GM19395 (cell line): ENCODE results near the gene MTUS2.
"Not testable (repeated sequence)": the region's sequence is repeated elsewhere in the genome, so short reads cannot be mapped to it uniquely, and the experiment has no call there.

ENCODE experiments used
- ATAC-seq: cut with Tn5 transposase; IDR thresholded peaks from one replicate; pipeline ENCODE4 v1.9.1; 2021; ENCODE audit warnings: mild to moderate bottlenecking, moderate library complexity; ENCODE audit not compliant: unreplicated experiment

MTUS2 gene

GRCh38 chr13:29210676-29211075 lies 390.5 kb downstream of the MTUS2 start:
- no peak for ATAC-seq

DNA sequence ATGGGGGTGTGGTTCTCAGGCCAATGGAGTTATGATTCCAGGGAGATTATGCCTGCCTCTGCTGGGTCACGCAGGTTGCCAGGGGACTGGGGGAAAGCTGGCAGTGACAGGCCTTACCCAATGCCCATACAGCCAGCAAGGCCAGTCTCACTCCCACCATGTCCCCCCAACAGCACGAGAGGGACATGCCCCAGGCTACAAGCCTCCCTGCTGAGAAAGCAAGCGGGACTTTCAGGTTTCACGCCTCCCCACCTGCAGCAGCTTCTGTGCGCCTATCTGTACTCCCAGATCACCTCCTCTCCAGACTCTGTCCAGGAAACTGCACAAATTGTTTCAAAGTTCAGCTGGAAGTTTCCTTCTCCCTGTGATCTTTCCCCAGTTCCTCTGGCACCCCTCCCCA lies 391.0 kb downstream of the MTUS2 start:
- ATAC-seq: not testable (repeated sequence)

GRCh38 chr13:29222458-29222857 lies 402.3 kb downstream of the MTUS2 start:
- no peak for ATAC-seq

DNA sequence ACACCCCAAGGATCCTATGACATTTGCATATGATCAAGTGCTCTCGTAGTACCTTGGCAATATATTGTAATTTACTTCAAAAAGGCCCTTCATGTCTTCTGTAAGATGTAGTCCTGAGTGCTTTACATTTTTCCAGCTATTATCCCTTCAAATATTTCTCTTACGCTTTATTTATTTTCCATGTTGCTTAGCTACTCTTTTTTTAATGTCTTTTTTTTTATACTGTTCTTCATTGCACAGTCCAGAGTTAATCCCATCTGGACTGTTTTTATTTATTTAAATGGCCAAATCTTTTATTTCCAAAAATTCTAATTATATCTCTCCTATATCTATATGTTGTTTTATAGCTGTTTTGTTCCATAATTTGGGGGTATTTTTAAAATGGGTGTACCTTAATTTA lies 404.1 kb downstream of the MTUS2 start:
- no peak for ATAC-seq

- no peak for ATAC-seq
Observed at GRCh38 chr13:29227576-29227975, 407.4 kb downstream of the MTUS2 start.

- ATAC-seq: no peak
Observed at GRCh38 chr13:29230299-29230845, 410.2 kb downstream of the MTUS2 start.

- ATAC-seq: no peak
Observed at GRCh38 chr13:29239653-29240525, 419.8 kb downstream of the MTUS2 start.

DNA sequence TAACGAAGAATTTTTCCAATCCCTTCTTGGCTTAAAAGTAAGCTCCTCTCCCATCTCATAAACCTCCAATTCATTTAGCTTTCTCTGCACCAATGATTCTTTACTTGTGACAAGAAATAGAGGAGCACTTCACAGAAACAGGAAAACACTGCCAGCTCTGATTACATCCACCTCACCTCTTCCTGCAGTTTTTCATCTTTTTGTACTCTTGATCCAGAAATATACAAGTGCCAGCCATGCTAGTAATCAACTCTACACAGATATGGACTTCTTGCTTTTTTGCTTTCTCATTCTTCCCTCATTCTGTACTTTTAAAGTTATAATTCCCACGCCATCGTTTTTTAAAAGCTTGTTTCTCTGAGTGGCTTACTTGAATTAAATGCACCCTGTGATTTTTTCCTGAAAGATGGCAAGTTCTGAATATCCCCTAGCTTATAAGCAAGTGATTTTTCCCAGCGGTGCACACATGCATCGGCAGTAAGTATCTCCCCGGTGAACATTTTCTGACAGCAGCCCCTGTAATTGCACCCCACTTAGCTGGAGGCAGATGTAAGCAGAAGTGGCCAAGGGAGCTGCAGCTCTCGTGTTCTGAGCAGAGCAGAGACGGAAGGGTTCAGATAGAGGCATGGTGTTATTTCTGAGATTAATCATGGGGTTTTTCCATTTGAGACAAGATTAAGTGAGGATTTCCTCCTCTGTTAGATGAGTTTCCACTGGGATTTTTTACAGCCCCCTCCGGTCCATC lies 434.7 kb downstream of the MTUS2 start:
- no peak for ATAC-seq

DNA sequence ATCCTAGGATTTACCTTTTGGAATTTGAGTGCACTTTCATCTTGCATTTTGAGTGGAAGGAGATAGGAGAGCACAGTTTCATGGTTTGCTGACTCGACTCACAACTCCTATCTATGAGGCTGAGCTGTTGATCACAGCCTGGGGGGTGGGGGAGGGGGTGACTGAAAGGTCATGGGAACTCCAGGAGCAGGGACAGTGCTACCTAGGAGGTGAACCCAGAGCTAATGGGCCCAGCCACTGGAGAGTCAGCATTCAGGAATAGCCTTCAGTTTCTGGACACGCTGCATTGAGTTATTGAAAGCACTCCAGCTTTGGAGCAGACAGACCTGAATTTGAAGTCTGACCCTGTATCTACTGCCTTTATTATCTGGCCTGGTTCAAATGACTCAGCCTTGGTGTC lies 435.4 kb downstream of the MTUS2 start:
- ATAC-seq: no peak

GRCh38 chr13:29260684-29261083 lies 440.5 kb downstream of the MTUS2 start:
- ATAC-seq: no peak

DNA sequence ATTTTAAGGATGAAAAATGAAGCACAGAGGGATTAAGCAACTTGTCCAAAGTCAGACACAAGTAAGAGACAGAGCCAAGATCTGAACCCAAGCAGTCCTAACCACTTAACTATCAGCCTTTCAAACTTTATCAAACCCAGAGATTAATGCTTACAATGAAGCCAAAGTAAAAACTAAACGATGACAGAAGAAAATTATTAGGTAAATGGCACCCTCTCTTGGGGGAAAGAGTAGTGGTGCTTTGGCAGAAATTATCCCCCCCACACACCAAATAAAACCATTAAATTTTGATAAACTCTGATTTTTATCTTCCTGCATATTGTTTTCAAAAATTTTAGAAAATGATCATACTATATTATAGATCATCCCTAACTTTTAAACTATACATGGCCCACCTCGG lies 446.1 kb downstream of the MTUS2 start:
- no peak for ATAC-seq

GRCh38 chr13:29266756-29267733 lies 446.9 kb downstream of the MTUS2 start:
- no peak for ATAC-seq

DNA sequence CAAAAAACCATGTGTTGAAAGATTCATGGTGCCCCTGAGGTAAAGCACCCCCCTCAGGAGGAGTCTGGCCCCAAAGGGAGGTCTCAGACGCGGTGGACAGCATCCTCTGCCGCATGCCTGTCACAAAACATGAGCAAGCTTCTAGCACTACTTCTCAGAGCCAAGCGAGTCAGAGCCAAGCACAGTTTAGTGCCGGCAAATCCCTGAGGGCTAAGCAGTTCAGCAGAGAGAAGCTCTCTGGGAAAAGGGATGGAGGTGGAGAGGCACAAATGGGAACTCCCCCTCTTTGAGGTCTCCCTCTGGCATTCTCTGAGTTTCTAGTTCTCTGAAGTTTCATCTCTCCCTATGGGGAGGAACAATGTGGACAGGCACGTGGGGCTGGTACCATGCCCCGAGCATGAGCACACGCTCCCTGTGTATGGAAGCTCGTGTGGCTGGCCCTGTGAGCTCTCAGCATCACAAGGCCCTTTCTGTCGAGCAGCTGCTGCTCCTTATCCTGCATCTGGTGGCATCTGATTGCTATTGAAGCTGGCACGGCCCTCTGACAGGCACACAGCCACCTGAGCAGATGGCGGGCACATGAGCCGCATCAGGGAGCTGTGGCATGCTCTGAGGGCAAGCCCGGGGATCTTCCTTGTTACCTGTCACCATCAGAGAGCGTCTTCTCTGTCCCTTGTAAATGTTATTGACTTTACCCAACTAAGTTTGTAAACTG lies 450.3 kb downstream of the MTUS2 start:
- ATAC-seq: no peak

DNA sequence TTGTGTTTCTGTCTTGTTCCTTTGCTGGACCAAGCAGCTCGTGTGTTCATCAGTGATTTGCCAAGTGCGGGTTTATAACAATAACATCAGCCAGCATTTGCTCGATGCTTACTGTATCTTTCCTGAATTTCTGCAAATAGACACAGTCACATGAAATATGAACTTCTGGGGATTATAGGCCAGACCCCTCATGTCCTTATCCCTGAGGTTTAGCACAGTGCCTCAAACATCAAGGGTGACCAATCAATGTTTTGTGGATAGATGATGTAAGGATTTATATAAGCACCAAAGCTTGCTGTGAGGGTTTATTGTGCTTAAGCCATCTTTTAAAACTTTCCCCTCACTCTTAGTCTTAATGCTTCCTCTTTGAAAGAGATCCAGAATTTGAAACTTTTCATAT lies 451.5 kb downstream of the MTUS2 start:
- no peak for ATAC-seq

GRCh38 chr13:29279356-29280254 lies 459.5 kb downstream of the MTUS2 start:
- ATAC-seq: no peak

DNA sequence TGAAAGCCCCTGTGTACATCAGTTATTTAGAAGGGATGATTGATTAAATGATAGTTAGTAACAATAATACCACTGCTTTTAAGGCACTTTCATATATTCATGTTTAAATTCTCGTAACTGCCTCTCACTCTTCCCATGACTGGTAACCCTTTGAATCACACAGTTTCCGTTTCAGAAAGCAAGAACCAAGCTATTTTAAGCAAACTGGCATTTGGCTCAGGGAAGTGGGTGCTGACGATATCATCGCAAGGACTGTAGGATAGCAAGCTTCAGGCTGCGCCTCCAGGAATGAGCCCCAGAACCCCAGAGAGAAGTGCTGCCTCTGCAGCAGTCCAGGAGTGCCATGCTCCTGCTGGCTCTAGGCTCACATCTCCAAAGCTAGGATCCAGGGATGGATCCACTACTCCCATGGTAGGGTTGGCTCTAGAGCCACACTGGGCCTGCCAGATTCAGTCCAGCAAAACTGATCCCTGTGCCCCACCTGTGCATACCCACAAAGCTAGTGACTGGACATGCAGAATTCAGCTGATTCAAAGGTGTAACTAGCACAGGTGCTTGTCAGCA lies 461.9 kb downstream of the MTUS2 start:
- no peak for ATAC-seq

- no peak for ATAC-seq
Observed at GRCh38 chr13:29284726-29285125, 464.6 kb downstream of the MTUS2 start.

DNA sequence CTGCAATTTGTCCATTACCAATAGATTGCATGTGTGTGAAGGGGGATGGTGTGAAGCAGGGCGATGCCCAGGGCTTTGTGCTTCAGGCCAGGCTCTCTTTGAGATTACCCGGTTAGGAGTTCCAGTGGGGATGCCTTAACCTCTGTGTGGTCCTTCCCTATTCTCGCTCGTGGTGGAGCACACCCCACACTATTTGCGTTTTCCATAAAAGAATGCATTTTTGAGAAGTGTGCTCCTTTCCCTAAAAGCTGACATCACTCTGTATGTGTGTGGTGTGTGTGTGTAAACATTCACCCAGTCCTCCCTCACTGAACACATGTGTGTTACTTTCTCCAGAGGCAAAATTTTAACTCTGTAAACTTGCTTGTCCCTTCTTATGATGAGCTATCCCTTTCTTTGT lies 467.1 kb downstream of the MTUS2 start:
- no peak for ATAC-seq

DNA sequence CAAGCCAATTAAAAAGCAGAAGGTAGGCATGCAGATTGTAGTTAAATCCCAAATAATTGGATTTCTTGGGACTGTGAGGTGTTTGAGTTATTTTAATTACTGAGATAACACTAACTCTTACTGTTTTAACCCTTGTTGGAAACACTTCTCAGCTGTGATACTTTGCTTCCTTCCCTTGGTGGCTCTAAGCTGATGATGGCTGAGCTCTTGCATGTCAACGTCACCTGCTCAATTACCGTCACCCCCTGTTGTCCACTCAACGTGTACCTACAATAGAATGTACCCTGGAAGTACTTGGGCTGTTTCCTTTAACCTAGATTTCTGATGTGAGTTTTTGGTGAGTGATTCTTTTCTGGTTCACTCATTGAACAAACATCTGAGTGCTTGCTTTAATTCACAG lies 471.9 kb downstream of the MTUS2 start:
- no peak for ATAC-seq
